HK-2 (cell line): ENCODE results near the gene SAT2.
"Not testable (repeated sequence)": the region's sequence is repeated elsewhere in the genome, so short reads cannot be mapped to it uniquely, and the experiment has no call there.

ENCODE experiments used
- DNase-seq: peaks from one replicate; pipeline ENCODE4 v3.0.0-alpha.2; 2018; ENCODE audit not compliant: unreplicated experiment

SAT2 gene

GRCh38 chr17:7633093-7633492 is 5.5 kb upstream of the SAT2 start:
- no peak for DNase-seq

- DNase-seq: peak; percentile 27
Observed at GRCh38 chr17:7632492-7632894, 4.9 kb upstream of the SAT2 start.

- no peak for DNase-seq
Observed at GRCh38 chr17:7631398-7632380, 4.1 kb upstream of the SAT2 start.

- DNase-seq: no peak
Observed at GRCh38 chr17:7629939-7630571, 2.4 kb upstream of the SAT2 start, which contains the start of gene SHBG. Gene SHBG (plus strand): TSS chr17:7630135. CDS start chr17:7630173, 38 bp downstream.

GRCh38 chr17:7626956-7627249 is 718 bp downstream of the SAT2 start:
- DNase-seq: no peak

- no peak for DNase-seq
Observed at GRCh38 chr17:7626307-7626706, 1.3 kb downstream of the SAT2 start.

- DNase-seq: not testable (repeated sequence)
Observed at GRCh38 chr17:7625749-7626148, 1.9 kb downstream of the SAT2 start.

- DNase-seq: no peak
Observed at GRCh38 chr17:7623661-7624060, 4.0 kb downstream of the SAT2 start.

GRCh38 chr17:7620835-7621234 is 6.8 kb downstream of the SAT2 start:
- no peak for DNase-seq

GRCh38 chr17:7618608-7619007 is 9.0 kb downstream of the SAT2 start:
- no peak for DNase-seq

- DNase-seq: no peak
Observed at GRCh38 chr17:7615265-7615747, 12.3 kb downstream of the SAT2 start.

GRCh38 chr17:7614425-7615264 is 13.0 kb downstream of the SAT2 start, which contains the start of gene FXR2:
Gene FXR2 (minus strand): TSS chr17:7614897. CDS start chr17:7614532, 365 bp downstream.
- peak; percentile 100 for DNase-seq

- DNase-seq: peak; percentile 26
Observed at GRCh38 chr17:7613769-7614424, 13.7 kb downstream of the SAT2 start.

GRCh38 chr17:7612294-7612640 is 15.4 kb downstream of the SAT2 start:
- DNase-seq: no peak

GRCh38 chr17:7611635-7612293 is 15.9 kb downstream of the SAT2 start:
- no peak for DNase-seq

- DNase-seq: no peak
Observed at GRCh38 chr17:7610641-7611040, 17.0 kb downstream of the SAT2 start.

- DNase-seq: no peak
Observed at GRCh38 chr17:7606280-7606679, 21.3 kb downstream of the SAT2 start.

- DNase-seq: not testable (repeated sequence)
Observed at GRCh38 chr17:7597561-7597960, 30.1 kb downstream of the SAT2 start.

GRCh38 chr17:7593296-7593695 is 34.3 kb downstream of the SAT2 start:
- no peak for DNase-seq

- DNase-seq: no peak
Observed at GRCh38 chr17:7592422-7593021, 35.1 kb downstream of the SAT2 start.

GRCh38 chr17:7591596-7591995 is 36.0 kb downstream of the SAT2 start:
- no peak for DNase-seq
